ENCODE results near the gene MUC3A.
"Not testable (repeated sequence)": the region's sequence is repeated elsewhere in the genome, so short reads cannot be mapped to it uniquely, and the experiment has no call there.

Gene MUC3A

GRCh38 chr7:100914879-100915447 lies 34.4 kb upstream of the MUC3A start:
- H3K9ac ChIP-seq (ENCODE audit: low read length in 5 of 5) = no peak overlapping the region
- H3K27ac ChIP-seq (ENCODE audit: low read depth, low read length) = no peak overlapping the region
- no peaks in the 10 kb centered on the region for H3K9me3 ChIP-seq (ENCODE audit: control insufficient read depth in 5 of 5, low read length in 5 of 5)
- H3K27me3 ChIP-seq (ENCODE audit: control insufficient read depth in 5 of 5, insufficient read depth in 4 of 5, low read length in 5 of 5) = no peaks in the 10 kb centered on the region
- H3K4me3 ChIP-seq (ENCODE audit: low read depth in 1 of 5, low read length in 5 of 5) = no peak overlapping the region
- H3K36me3 ChIP-seq (ENCODE audit: control insufficient read depth in 5 of 5, insufficient read depth in 5 of 5, low read length in 5 of 5) = no peaks in the 10 kb centered on the region
- peaks cover 0 to 4% (median 0%) of the 10 kb centered on the region in 5 donors for H3K4me1 ChIP-seq (ENCODE audit: control insufficient read depth in 5 of 5, insufficient read depth in 5 of 5, low read length in 5 of 5)

DNA sequence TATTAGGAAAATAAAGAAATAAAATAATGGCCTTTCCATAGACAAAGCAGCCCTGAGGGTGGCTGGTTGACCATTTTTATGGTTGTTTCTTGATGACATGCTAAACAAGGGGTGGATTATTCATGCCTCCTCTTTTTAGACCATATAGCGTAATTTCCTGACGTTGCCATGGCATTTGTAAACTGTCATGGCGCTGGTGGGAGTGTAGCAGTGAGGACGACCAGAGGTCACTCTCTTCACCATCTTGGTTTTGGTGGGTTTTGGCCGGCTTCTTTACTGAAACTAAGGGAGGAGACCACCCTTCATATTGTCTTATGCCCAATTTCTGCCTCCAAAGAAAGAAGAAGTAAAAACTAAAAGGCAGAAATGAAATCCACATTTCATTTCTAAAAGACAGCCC lies 30.0 kb upstream of the MUC3A start:
- not testable (repeated sequence) for H3K9me3 ChIP-seq (ENCODE audit: control insufficient read depth in 5 of 5, low read length in 5 of 5); H3K4me3 ChIP-seq (ENCODE audit: low read depth in 1 of 5, low read length in 5 of 5); H3K9ac ChIP-seq (ENCODE audit: low read length in 5 of 5); H3K27me3 ChIP-seq (ENCODE audit: control insufficient read depth in 5 of 5, insufficient read depth in 4 of 5, low read length in 5 of 5); H3K36me3 ChIP-seq (ENCODE audit: control insufficient read depth in 5 of 5, insufficient read depth in 5 of 5, low read length in 5 of 5); H3K4me1 ChIP-seq (ENCODE audit: control insufficient read depth in 5 of 5, insufficient read depth in 5 of 5, low read length in 5 of 5); H3K27ac ChIP-seq (ENCODE audit: low read depth, low read length)

- not testable (repeated sequence) for H3K36me3 ChIP-seq (ENCODE audit: control insufficient read depth in 5 of 5, insufficient read depth in 5 of 5, low read length in 5 of 5); H3K4me3 ChIP-seq (ENCODE audit: low read depth in 1 of 5, low read length in 5 of 5); H3K9ac ChIP-seq (ENCODE audit: low read length in 5 of 5); H3K27me3 ChIP-seq (ENCODE audit: control insufficient read depth in 5 of 5, insufficient read depth in 4 of 5, low read length in 5 of 5); H3K27ac ChIP-seq (ENCODE audit: low read depth, low read length); H3K4me1 ChIP-seq (ENCODE audit: control insufficient read depth in 5 of 5, insufficient read depth in 5 of 5, low read length in 5 of 5); H3K9me3 ChIP-seq (ENCODE audit: control insufficient read depth in 5 of 5, low read length in 5 of 5)
Observed at GRCh38 chr7:100919779-100920437, 29.4 kb upstream of the MUC3A start.

DNA sequence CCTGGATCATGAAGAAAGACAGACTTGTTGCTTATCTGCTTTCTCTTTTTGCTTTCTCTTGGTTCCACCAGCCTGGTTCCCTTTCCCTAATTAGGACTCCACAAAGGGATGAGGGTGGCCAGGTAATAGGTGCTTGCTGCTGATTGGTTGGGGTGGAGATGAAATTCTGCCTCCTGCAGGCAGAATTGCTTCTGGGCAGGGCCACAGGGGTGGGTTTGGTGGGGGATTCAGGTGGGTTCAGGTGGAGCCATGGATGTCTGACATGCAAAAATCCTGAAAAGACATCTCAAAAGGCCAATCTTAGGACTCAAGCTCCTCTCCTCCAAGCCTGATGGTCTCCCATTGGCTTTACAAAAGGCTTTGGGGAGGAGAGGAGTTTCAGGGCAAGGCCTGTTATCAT lies 28.3 kb upstream of the MUC3A start:
- H3K4me1 ChIP-seq (ENCODE audit: control insufficient read depth in 5 of 5, insufficient read depth in 5 of 5, low read length in 5 of 5) = peaks cover 0 to 4% (median 0%) of the 10 kb centered on the region in 5 donors
- H3K9ac ChIP-seq (ENCODE audit: low read length in 5 of 5) = no peak overlapping the region
- no peak overlapping the region for H3K4me3 ChIP-seq (ENCODE audit: low read depth in 1 of 5, low read length in 5 of 5)
- H3K27ac ChIP-seq (ENCODE audit: low read depth, low read length) = no peak overlapping the region
- no peaks in the 10 kb centered on the region for H3K36me3 ChIP-seq (ENCODE audit: control insufficient read depth in 5 of 5, insufficient read depth in 5 of 5, low read length in 5 of 5)
- H3K27me3 ChIP-seq (ENCODE audit: control insufficient read depth in 5 of 5, insufficient read depth in 4 of 5, low read length in 5 of 5) = no peaks in the 10 kb centered on the region
- H3K9me3 ChIP-seq (ENCODE audit: control insufficient read depth in 5 of 5, low read length in 5 of 5) = peaks cover 0 to 2% (median 0%) of the 10 kb centered on the region in 5 donors

GRCh38 chr7:100923616-100924015 lies 25.7 kb upstream of the MUC3A start:
- not testable (repeated sequence) for H3K9ac ChIP-seq (ENCODE audit: low read length in 5 of 5); H3K9me3 ChIP-seq (ENCODE audit: control insufficient read depth in 5 of 5, low read length in 5 of 5)

DNA sequence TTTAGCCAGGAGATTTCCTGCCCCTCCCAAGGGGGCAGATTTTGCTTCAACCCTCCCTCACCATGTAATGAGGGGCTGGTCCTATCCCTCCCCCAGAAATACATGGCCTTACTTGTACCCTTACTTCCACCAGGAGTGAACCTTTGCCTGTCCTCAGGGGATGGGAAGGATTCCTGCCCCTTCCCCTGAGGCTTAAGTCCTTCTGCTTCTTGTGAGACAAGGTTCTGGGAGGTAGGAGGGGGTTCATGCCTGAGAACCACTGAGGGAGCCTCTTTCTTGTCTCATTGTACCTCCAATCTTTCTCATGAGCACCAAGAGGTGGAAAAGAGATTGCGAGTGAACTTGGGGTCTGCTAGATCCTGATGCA lies 19.5 kb upstream of the MUC3A start:
- H3K9ac ChIP-seq (ENCODE audit: low read length in 5 of 5) = no peak overlapping the region
- peaks cover 0 to 5% (median 0%) of the 10 kb centered on the region in 5 donors for H3K9me3 ChIP-seq (ENCODE audit: control insufficient read depth in 5 of 5, low read length in 5 of 5)
- H3K4me1 ChIP-seq (ENCODE audit: control insufficient read depth in 5 of 5, insufficient read depth in 5 of 5, low read length in 5 of 5) = no peaks in the 10 kb centered on the region
- peaks cover 0 to 2% (median 0%) of the 10 kb centered on the region in 5 donors for H3K27me3 ChIP-seq (ENCODE audit: control insufficient read depth in 5 of 5, insufficient read depth in 4 of 5, low read length in 5 of 5)
- H3K36me3 ChIP-seq (ENCODE audit: control insufficient read depth in 5 of 5, insufficient read depth in 5 of 5, low read length in 5 of 5) = no peaks in the 10 kb centered on the region
- H3K27ac ChIP-seq (ENCODE audit: low read depth, low read length) = no peak overlapping the region
- no peak overlapping the region for H3K4me3 ChIP-seq (ENCODE audit: low read depth in 1 of 5, low read length in 5 of 5)

More at GRCh38 chr7:100923616-100924015, 25.7 kb upstream of the MUC3A start:
- not testable (repeated sequence) for H3K27me3 ChIP-seq (ENCODE audit: control insufficient read depth in 5 of 5, insufficient read depth in 4 of 5, low read length in 5 of 5); H3K4me3 ChIP-seq (ENCODE audit: low read depth in 1 of 5, low read length in 5 of 5); H3K27ac ChIP-seq (ENCODE audit: low read depth, low read length); H3K4me1 ChIP-seq (ENCODE audit: control insufficient read depth in 5 of 5, insufficient read depth in 5 of 5, low read length in 5 of 5); H3K36me3 ChIP-seq (ENCODE audit: control insufficient read depth in 5 of 5, insufficient read depth in 5 of 5, low read length in 5 of 5)

GRCh38 chr7:100933734-100934133 lies 15.6 kb upstream of the MUC3A start:
- peaks cover 0 to 5% (median 0%) of the 10 kb centered on the region in 5 donors for H3K9me3 ChIP-seq (ENCODE audit: control insufficient read depth in 5 of 5, low read length in 5 of 5)
- no peak overlapping the region for H3K9ac ChIP-seq (ENCODE audit: low read length in 5 of 5)
- no peaks in the 10 kb centered on the region for H3K4me1 ChIP-seq (ENCODE audit: control insufficient read depth in 5 of 5, insufficient read depth in 5 of 5, low read length in 5 of 5)
- H3K36me3 ChIP-seq (ENCODE audit: control insufficient read depth in 5 of 5, insufficient read depth in 5 of 5, low read length in 5 of 5) = no peaks in the 10 kb centered on the region
- H3K4me3 ChIP-seq (ENCODE audit: low read depth in 1 of 5, low read length in 5 of 5) = no peak overlapping the region
- H3K27me3 ChIP-seq (ENCODE audit: control insufficient read depth in 5 of 5, insufficient read depth in 4 of 5, low read length in 5 of 5) = peaks cover 0 to 2% (median 0%) of the 10 kb centered on the region in 5 donors
- H3K27ac ChIP-seq (ENCODE audit: low read depth, low read length) = no peak overlapping the region

GRCh38 chr7:100935381-100935780 lies 14.0 kb upstream of the MUC3A start:
- not testable (repeated sequence) for H3K36me3 ChIP-seq (ENCODE audit: control insufficient read depth in 5 of 5, insufficient read depth in 5 of 5, low read length in 5 of 5); H3K27ac ChIP-seq (ENCODE audit: low read depth, low read length); H3K4me3 ChIP-seq (ENCODE audit: low read depth in 1 of 5, low read length in 5 of 5); H3K4me1 ChIP-seq (ENCODE audit: control insufficient read depth in 5 of 5, insufficient read depth in 5 of 5, low read length in 5 of 5); H3K9ac ChIP-seq (ENCODE audit: low read length in 5 of 5); H3K27me3 ChIP-seq (ENCODE audit: control insufficient read depth in 5 of 5, insufficient read depth in 4 of 5, low read length in 5 of 5)
- peaks cover 0 to 12% (median 2%) of the 10 kb centered on the region in 5 donors for H3K9me3 ChIP-seq (ENCODE audit: control insufficient read depth in 5 of 5, low read length in 5 of 5)

GRCh38 chr7:100936167-100936566 lies 13.2 kb upstream of the MUC3A start:
- H3K4me1 ChIP-seq (ENCODE audit: control insufficient read depth in 5 of 5, insufficient read depth in 5 of 5, low read length in 5 of 5); H3K4me3 ChIP-seq (ENCODE audit: low read depth in 1 of 5, low read length in 5 of 5); H3K27me3 ChIP-seq (ENCODE audit: control insufficient read depth in 5 of 5, insufficient read depth in 4 of 5, low read length in 5 of 5); H3K9ac ChIP-seq (ENCODE audit: low read length in 5 of 5); H3K36me3 ChIP-seq (ENCODE audit: control insufficient read depth in 5 of 5, insufficient read depth in 5 of 5, low read length in 5 of 5); H3K27ac ChIP-seq (ENCODE audit: low read depth, low read length): not testable (repeated sequence)
- peaks cover 0 to 15% (median 2%) of the 10 kb centered on the region in 5 donors for H3K9me3 ChIP-seq (ENCODE audit: control insufficient read depth in 5 of 5, low read length in 5 of 5)

GRCh38 chr7:100942045-100942774 lies 7.1 kb upstream of the MUC3A start:
- H3K9ac ChIP-seq (ENCODE audit: low read length in 5 of 5) = no peak overlapping the region
- peaks cover 0 to 4% (median 0%) of the 10 kb centered on the region in 5 donors for H3K4me1 ChIP-seq (ENCODE audit: control insufficient read depth in 5 of 5, insufficient read depth in 5 of 5, low read length in 5 of 5)
- peaks cover 0 to 10% (median 7%) of the 10 kb centered on the region in 5 donors for H3K27me3 ChIP-seq (ENCODE audit: control insufficient read depth in 5 of 5, insufficient read depth in 4 of 5, low read length in 5 of 5)
- H3K9me3 ChIP-seq (ENCODE audit: control insufficient read depth in 5 of 5, low read length in 5 of 5) = peaks cover 0 to 16% (median 4%) of the 10 kb centered on the region in 5 donors
- no peak overlapping the region for H3K4me3 ChIP-seq (ENCODE audit: low read depth in 1 of 5, low read length in 5 of 5)
- no peak overlapping the region for H3K27ac ChIP-seq (ENCODE audit: low read depth, low read length)
- no peaks in the 10 kb centered on the region for H3K36me3 ChIP-seq (ENCODE audit: control insufficient read depth in 5 of 5, insufficient read depth in 5 of 5, low read length in 5 of 5)
